Measurements from ENCODE around the gene DNAJB12.

The DNAJB12 gene

GRCh38 chr10:72306215-72306760 lies 48.4 kb downstream of the DNAJB12 start:
- no peak overlapping the region for H2AFZ ChIP-seq (ENCODE audit: low read length)
- H3K36me3 ChIP-seq (replicated peaks; ENCODE audit: insufficient read depth, low read length): no peaks in the 10 kb centered on the region
- H3K4me3 ChIP-seq (ENCODE audit: low read length): no peak overlapping the region
- H3K4me1 ChIP-seq (ENCODE audit: low read length): no peaks in the 10 kb centered on the region
- no peaks in the 10 kb centered on the region for H3K79me2 ChIP-seq (ENCODE audit: low read length)
- no peaks in the 10 kb centered on the region for H3K9me2 ChIP-seq (replicated peaks; ENCODE audit: insufficient read depth, low read length)
- TF ChIP-seq EZH2 (optimal IDR thresholded peaks at IDR 0.05; ENCODE audit: low read depth, low read length): no peak
- no peak for TF ChIP-seq CTCF (IDR thresholded peaks at IDR 0.05; ENCODE audit: low read length)
- TF ChIP-seq EZH2phosphoT487 (IDR thresholded peaks at IDR 0.05; ENCODE audit: low read length): no peak
- H3K4me2 ChIP-seq (ENCODE audit: low read depth, low read length): no peak overlapping the region
- H4K20me1 ChIP-seq (ENCODE audit: insufficient read depth, low read length): no peaks in the 10 kb centered on the region
- no peaks in the 10 kb centered on the region for H3K9me3 ChIP-seq (replicated peaks; ENCODE audit: insufficient read depth, low read length)
- H3F3A ChIP-seq (ENCODE audit: insufficient read depth, low read length): no peaks in the 10 kb centered on the region
- H3K9ac ChIP-seq (ENCODE audit: low read length): no peak overlapping the region
- H3K27me3 ChIP-seq (replicated peaks; ENCODE audit: insufficient read depth, low read length): no peaks in the 10 kb centered on the region
- no peak for DNase-seq
- no peak overlapping the region for H3K27ac ChIP-seq (ENCODE audit: low read length)

GRCh38 chr10:72303424-72304128 lies 51.1 kb downstream of the DNAJB12 start:
- H3K9me3 ChIP-seq (replicated peaks; ENCODE audit: insufficient read depth, low read length): no peaks in the 10 kb centered on the region
- no peak overlapping the region for H3K27ac ChIP-seq (ENCODE audit: low read length)
- H3K36me3 ChIP-seq (replicated peaks; ENCODE audit: insufficient read depth, low read length): no peaks in the 10 kb centered on the region
- H3K9me2 ChIP-seq (replicated peaks; ENCODE audit: insufficient read depth, low read length): no peaks in the 10 kb centered on the region
- H2AFZ ChIP-seq (ENCODE audit: low read length): no peak overlapping the region
- H3K4me2 ChIP-seq (ENCODE audit: low read depth, low read length): no peak overlapping the region
- no peaks in the 10 kb centered on the region for H4K20me1 ChIP-seq (ENCODE audit: insufficient read depth, low read length)
- TF ChIP-seq EZH2 (optimal IDR thresholded peaks at IDR 0.05; ENCODE audit: low read depth, low read length): no peak
- H3K9ac ChIP-seq (ENCODE audit: low read length): no peak overlapping the region
- H3K79me2 ChIP-seq (ENCODE audit: low read length): no peaks in the 10 kb centered on the region
- no peak for DNase-seq
- no peak overlapping the region for H3K4me3 ChIP-seq (ENCODE audit: low read length)
- H3F3A ChIP-seq (ENCODE audit: insufficient read depth, low read length): 0 out of 2 replicates have a peak, but pooled peaks cover 8% of the 10 kb centered on the region
- H3K27me3 ChIP-seq (replicated peaks; ENCODE audit: insufficient read depth, low read length): no peaks in the 10 kb centered on the region
- H3K4me1 ChIP-seq (ENCODE audit: low read length): peaks cover 2% of the 10 kb centered on the region

GRCh38 chr10:72298592-72299519 lies 55.9 kb downstream of the DNAJB12 start:
- TF ChIP-seq EZH2phosphoT487 (IDR thresholded peaks at IDR 0.05; ENCODE audit: low read length) (no peak), CTCF (IDR thresholded peaks at IDR 0.05; ENCODE audit: low read length) (no peak), EZH2 (optimal IDR thresholded peaks at IDR 0.05; ENCODE audit: low read depth, low read length) (no peak)
- no peaks in the 10 kb centered on the region for H3K9me3 ChIP-seq (replicated peaks; ENCODE audit: insufficient read depth, low read length)
- peaks cover 18% of the 10 kb centered on the region for H3F3A ChIP-seq (ENCODE audit: insufficient read depth, low read length)
- H3K9me2 ChIP-seq (replicated peaks; ENCODE audit: insufficient read depth, low read length): no peaks in the 10 kb centered on the region
- no peaks in the 10 kb centered on the region for H4K20me1 ChIP-seq (ENCODE audit: insufficient read depth, low read length)
- H3K27ac ChIP-seq (ENCODE audit: low read length): peak overlapping the region; percentile 96; the same call in 1 of the 2 replicates
- peaks cover 8% of the 10 kb centered on the region for H3K4me1 ChIP-seq (ENCODE audit: low read length)
- H3K79me2 ChIP-seq (ENCODE audit: low read length): no peaks in the 10 kb centered on the region
- no peak overlapping the region for H3K4me3 ChIP-seq (ENCODE audit: low read length)
- peak overlapping the region; percentile 95; the same call in 1 of the 2 replicates for H3K4me2 ChIP-seq (ENCODE audit: low read depth, low read length)
- H3K27me3 ChIP-seq (replicated peaks; ENCODE audit: insufficient read depth, low read length): no peaks in the 10 kb centered on the region
- DNase-seq: no peak
- H3K9ac ChIP-seq (ENCODE audit: low read length): peak overlapping the region; percentile 98
- peak overlapping the region; percentile 59 for H2AFZ ChIP-seq (ENCODE audit: low read length)
- no peaks in the 10 kb centered on the region for H3K36me3 ChIP-seq (replicated peaks; ENCODE audit: insufficient read depth, low read length)

Measured in MM.1S (cell line).